Transverse colon (tissue), 4 donors: ENCODE results near the gene OCA2.

Experiments
- POLR2AphosphoS5 ChIP-seq, 3 donors: sonication (generic); formaldehyde crosslinking; IDR thresholded peaks; one replicate each; pipeline ENCODE4 v1.6.1; 2016; ENCODE audit warnings: antibody characterized with exemption in 3 of 3
- TF ChIP-seq, protein P1 (sequence below), 5 experiments: fragments of 200-600 bp in 3 of 5; fragments of 450-650 bp in 2 of 5; sonication (generic) in 3 of 5; IDR thresholded peaks; 1 replicate in 2 of 5; 2 replicates in 3 of 5; pipeline ENCODE4 v1.5.1; 2016 to 2017; ENCODE audit warnings: antibody characterized with exemption in 5 of 5, inconsistent platforms in 3 of 5, mild to moderate bottlenecking in 2 of 5, moderate library complexity in 1 of 5

DNA sequence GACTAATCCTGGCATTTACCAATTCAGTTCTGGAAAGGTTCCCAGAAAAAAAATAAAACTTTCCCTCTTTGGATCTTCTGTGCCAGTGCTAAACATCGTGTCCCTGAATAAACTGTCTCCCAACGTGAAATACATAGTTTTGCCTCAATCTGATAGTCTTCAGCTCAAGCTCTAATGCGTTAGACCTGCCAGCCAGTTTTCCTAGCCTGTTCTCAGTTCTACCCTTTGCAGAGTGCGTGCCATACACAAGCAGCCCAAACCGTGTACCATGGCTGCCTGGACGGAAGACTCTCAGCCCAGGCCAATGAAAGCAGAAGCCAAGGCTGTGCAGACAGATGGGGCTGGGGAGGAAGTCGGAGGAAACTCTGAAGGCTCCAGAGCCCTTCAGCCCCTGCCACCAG, 11.4 kb upstream of the OCA2 start:
- TF ChIP-seq, protein P1, sequence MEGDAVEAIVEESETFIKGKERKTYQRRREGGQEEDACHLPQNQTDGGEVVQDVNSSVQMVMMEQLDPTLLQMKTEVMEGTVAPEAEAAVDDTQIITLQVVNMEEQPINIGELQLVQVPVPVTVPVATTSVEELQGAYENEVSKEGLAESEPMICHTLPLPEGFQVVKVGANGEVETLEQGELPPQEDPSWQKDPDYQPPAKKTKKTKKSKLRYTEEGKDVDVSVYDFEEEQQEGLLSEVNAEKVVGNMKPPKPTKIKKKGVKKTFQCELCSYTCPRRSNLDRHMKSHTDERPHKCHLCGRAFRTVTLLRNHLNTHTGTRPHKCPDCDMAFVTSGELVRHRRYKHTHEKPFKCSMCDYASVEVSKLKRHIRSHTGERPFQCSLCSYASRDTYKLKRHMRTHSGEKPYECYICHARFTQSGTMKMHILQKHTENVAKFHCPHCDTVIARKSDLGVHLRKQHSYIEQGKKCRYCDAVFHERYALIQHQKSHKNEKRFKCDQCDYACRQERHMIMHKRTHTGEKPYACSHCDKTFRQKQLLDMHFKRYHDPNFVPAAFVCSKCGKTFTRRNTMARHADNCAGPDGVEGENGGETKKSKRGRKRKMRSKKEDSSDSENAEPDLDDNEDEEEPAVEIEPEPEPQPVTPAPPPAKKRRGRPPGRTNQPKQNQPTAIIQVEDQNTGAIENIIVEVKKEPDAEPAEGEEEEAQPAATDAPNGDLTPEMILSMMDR (IDR thresholded peaks at IDR 0.05): no peak
- no peak for TF ChIP-seq POLR2AphosphoS5 (IDR thresholded peaks at IDR 0.05)
